WTC11 (cell line): ENCODE measurements around the gene CALML3.

ENCODE experiments used
- CREB1 ChIP-seq: sonication (generic); formaldehyde crosslinking; IDR thresholded peaks from 2 replicates; pipeline ENCODE4 v1.8.0; 2023; ENCODE audit warnings: mild to moderate bottlenecking, missing genetic modification reagents
- CREM ChIP-seq: sonication (generic); formaldehyde crosslinking; IDR thresholded peaks from 2 replicates; pipeline ENCODE4 v1.8.1; 2022; ENCODE audit warnings: mild to moderate bottlenecking, missing genetic modification reagents, moderate library complexity
- JUN ChIP-seq: sonication (generic); formaldehyde crosslinking; IDR thresholded peaks from 2 replicates; pipeline ENCODE4 v1.8.0; 2023; ENCODE audit warnings: mild to moderate bottlenecking, missing genetic modification reagents
- NR3C1 ChIP-seq: sonication (generic); formaldehyde crosslinking; conservative IDR thresholded peaks from 2 replicates; pipeline ENCODE4 v1.8.1; 2023; ENCODE audit warnings: low read depth, mild to moderate bottlenecking, missing genetic modification reagents
- TF ChIP-seq, protein P1 (sequence below): sonication (generic); formaldehyde crosslinking; IDR thresholded peaks from 2 replicates; pipeline ENCODE4 v1.8.0; 2022; ENCODE audit warnings: mild to moderate bottlenecking, missing genetic modification reagents
- TF ChIP-seq, protein P2 (sequence below): fragments of 200-600 bp; IDR thresholded peaks from 2 replicates; pipeline ENCODE4 v1.8.0; 2022; ENCODE audit warnings: antibody characterized with exemption
- TF ChIP-seq, protein P3 (sequence below): sonication (generic); formaldehyde crosslinking; IDR thresholded peaks from 2 replicates; pipeline ENCODE4 v1.8.1; 2023; ENCODE audit warnings: mild to moderate bottlenecking, moderate library complexity, missing genetic modification reagents
- TF ChIP-seq, protein P4 (sequence below): sonication (generic); formaldehyde crosslinking; IDR thresholded peaks from 2 replicates; pipeline ENCODE4 v1.8.1; 2023; ENCODE audit warnings: mild to moderate bottlenecking, missing genetic modification reagents, moderate library complexity
- TF ChIP-seq, protein P5 (sequence below): sonication (generic); formaldehyde crosslinking; IDR thresholded peaks from 2 replicates; pipeline ENCODE4 v1.8.1; 2022; ENCODE audit warnings: low read depth, mild to moderate bottlenecking, moderate library complexity, missing genetic modification reagents, borderline replicate concordance

DNA sequence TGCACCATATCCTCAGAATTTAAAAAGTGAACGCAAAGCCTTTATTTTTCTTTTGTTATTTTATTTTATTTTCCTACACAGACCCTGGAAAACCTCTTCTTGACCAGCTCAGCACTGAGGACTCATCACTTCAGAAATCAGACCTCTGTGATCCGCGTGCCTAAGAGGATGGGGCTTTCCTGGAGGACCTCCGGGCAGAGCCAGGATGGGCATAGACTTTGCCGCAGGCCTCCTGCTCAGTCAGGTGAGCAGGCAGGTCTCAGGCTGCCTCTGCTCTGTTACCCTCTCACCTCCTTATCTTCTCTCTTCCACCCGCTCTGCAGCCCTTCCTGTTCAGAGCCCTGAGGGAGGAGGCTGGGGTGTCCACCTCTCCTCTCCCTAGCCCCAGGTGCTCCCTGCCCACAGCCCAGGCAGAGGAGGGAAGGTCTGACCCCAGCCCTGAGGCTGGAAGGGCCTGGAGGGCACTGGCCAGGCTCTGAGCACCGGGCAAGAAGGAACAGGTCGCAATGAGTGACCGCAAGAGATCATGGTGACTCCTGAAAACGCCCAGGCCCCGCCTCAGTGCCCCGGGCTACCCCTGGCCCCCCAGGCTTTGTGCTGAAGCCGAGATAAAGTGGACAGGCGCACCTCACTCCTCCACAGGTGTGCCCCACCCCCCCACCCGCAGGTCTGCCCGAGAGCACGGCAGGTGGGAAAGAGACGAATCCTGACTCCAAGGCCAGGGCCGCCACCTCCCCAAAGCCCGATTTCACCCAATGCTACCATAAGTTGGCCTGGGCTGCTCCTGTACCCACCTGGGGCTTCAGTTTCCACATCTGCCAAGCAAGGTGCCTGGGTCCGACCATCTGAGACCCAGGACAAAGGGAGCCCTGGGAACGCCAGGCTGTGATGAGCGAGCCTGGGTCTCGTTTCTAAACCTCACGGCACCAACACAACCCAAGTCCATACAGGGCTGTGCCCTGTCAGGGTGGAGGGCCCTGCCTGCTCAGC lies 28.2 kb upstream of the CALML3 start:
- TF ChIP-seq CREB1 (CRISPR knock-in tag) = no peak
- TF ChIP-seq, protein P1, sequence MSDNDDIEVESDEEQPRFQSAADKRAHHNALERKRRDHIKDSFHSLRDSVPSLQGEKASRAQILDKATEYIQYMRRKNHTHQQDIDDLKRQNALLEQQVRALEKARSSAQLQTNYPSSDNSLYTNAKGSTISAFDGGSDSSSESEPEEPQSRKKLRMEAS = no peak
- TF ChIP-seq, protein P2, sequence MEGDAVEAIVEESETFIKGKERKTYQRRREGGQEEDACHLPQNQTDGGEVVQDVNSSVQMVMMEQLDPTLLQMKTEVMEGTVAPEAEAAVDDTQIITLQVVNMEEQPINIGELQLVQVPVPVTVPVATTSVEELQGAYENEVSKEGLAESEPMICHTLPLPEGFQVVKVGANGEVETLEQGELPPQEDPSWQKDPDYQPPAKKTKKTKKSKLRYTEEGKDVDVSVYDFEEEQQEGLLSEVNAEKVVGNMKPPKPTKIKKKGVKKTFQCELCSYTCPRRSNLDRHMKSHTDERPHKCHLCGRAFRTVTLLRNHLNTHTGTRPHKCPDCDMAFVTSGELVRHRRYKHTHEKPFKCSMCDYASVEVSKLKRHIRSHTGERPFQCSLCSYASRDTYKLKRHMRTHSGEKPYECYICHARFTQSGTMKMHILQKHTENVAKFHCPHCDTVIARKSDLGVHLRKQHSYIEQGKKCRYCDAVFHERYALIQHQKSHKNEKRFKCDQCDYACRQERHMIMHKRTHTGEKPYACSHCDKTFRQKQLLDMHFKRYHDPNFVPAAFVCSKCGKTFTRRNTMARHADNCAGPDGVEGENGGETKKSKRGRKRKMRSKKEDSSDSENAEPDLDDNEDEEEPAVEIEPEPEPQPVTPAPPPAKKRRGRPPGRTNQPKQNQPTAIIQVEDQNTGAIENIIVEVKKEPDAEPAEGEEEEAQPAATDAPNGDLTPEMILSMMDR = no peak
- no peak for TF ChIP-seq NR3C1 (CRISPR knock-in tag)
- TF ChIP-seq, protein P3, sequence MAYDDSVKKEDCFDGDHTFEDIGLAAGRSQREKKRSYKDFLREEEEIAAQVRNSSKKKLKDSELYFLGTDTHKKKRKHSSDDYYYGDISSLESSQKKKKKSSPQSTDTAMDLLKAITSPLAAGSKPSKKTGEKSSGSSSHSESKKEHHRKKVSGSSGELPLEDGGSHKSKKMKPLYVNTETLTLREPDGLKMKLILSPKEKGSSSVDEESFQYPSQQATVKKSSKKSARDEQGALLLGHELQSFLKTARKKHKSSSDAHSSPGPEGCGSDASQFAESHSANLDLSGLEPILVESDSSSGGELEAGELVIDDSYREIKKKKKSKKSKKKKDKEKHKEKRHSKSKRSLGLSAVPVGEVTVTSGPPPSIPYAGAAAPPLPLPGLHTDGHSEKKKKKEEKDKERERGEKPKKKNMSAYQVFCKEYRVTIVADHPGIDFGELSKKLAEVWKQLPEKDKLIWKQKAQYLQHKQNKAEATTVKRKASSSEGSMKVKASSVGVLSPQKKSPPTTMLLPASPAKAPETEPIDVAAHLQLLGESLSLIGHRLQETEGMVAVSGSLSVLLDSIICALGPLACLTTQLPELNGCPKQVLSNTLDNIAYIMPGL (CRISPR knock-in tag) = no peak
- no peak for TF ChIP-seq CREM (CRISPR knock-in tag)
- TF ChIP-seq, protein P4, sequence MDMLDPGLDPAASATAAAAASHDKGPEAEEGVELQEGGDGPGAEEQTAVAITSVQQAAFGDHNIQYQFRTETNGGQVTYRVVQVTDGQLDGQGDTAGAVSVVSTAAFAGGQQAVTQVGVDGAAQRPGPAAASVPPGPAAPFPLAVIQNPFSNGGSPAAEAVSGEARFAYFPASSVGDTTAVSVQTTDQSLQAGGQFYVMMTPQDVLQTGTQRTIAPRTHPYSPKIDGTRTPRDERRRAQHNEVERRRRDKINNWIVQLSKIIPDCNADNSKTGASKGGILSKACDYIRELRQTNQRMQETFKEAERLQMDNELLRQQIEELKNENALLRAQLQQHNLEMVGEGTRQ (CRISPR knock-in tag) = no peak
- TF ChIP-seq JUN (CRISPR knock-in tag) = no peak
- TF ChIP-seq, protein P5, sequence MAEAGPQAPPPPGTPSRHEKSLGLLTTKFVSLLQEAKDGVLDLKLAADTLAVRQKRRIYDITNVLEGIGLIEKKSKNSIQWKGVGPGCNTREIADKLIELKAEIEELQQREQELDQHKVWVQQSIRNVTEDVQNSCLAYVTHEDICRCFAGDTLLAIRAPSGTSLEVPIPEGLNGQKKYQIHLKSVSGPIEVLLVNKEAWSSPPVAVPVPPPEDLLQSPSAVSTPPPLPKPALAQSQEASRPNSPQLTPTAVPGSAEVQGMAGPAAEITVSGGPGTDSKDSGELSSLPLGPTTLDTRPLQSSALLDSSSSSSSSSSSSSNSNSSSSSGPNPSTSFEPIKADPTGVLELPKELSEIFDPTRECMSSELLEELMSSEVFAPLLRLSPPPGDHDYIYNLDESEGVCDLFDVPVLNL (CRISPR knock-in tag) = no peak
